Activated CD4-positive, alpha-beta T cell treated with anti-CD3 and anti-CD28 coated beads, Interleukin-2, amount 50 U/mL, for 1 hour (primary cell): ENCODE data around the gene EXOC5.
"Not testable (repeated sequence)": the region's sequence is repeated elsewhere in the genome, so short reads cannot be mapped to it uniquely, and the experiment has no call there.

ENCODE experiments used
- DNase-seq: peaks from one replicate; pipeline ENCODE4 v3.0.0-alpha.2; 2020

The EXOC5 gene

GRCh38 chr14:57246933-57247657 lies 21.6 kb downstream of the EXOC5 start:
- DNase-seq = no peak

GRCh38 chr14:57245941-57246340 lies 22.8 kb downstream of the EXOC5 start:
- DNase-seq = no peak

GRCh38 chr14:57244106-57244505 lies 24.6 kb downstream of the EXOC5 start:
- no peak for DNase-seq

GRCh38 chr14:57243320-57243719 lies 25.4 kb downstream of the EXOC5 start:
- no peak for DNase-seq

- DNase-seq = not testable (repeated sequence)
These were observed 28.6 kb downstream of the EXOC5 start for GRCh38 chr14:57240115-57240514.

GRCh38 chr14:57232006-57232405 lies 36.7 kb downstream of the EXOC5 start:
- DNase-seq = no peak

- not testable (repeated sequence) for DNase-seq
These were observed 40.4 kb downstream of the EXOC5 start for GRCh38 chr14:57228320-57228719.

GRCh38 chr14:57227083-57227482 lies 41.6 kb downstream of the EXOC5 start:
- no peak for DNase-seq

- no peak for DNase-seq
These were observed 46.8 kb downstream of the EXOC5 start for GRCh38 chr14:57221931-57222330.

GRCh38 chr14:57212919-57213318 lies 55.8 kb downstream of the EXOC5 start:
- DNase-seq = no peak

- DNase-seq = no peak
These were observed 59.1 kb downstream of the EXOC5 start for GRCh38 chr14:57209561-57209960.

GRCh38 chr14:57205938-57206337 lies 62.8 kb downstream of the EXOC5 start:
- no peak for DNase-seq

GRCh38 chr14:57202672-57203071 lies 66.0 kb downstream of the EXOC5 start:
- DNase-seq = not testable (repeated sequence)

- no peak for DNase-seq
These were observed 68.8 kb downstream of the EXOC5 start for GRCh38 chr14:57199921-57200320.

GRCh38 chr14:57189070-57189469 lies 79.6 kb downstream of the EXOC5 start:
- DNase-seq = no peak

- DNase-seq = no peak
These were observed 85.8 kb downstream of the EXOC5 start for GRCh38 chr14:57182760-57183503.

- DNase-seq = no peak
These were observed 89.4 kb downstream of the EXOC5 start for GRCh38 chr14:57179273-57179672.

GRCh38 chr14:57174466-57174865 lies 94.2 kb downstream of the EXOC5 start:
- DNase-seq = no peak

- DNase-seq = no peak
These were observed 96.8 kb downstream of the EXOC5 start for GRCh38 chr14:57171903-57172302.

- DNase-seq = no peak
These were observed 97.3 kb downstream of the EXOC5 start for GRCh38 chr14:57171363-57171762.

- no peak for DNase-seq
These were observed 98.8 kb downstream of the EXOC5 start for GRCh38 chr14:57169901-57170300.

- DNase-seq = no peak
These were observed 100.5 kb downstream of the EXOC5 start for GRCh38 chr14:57168138-57168679.

- no peak for DNase-seq
These were observed 107.0 kb downstream of the EXOC5 start for GRCh38 chr14:57161583-57162234.

GRCh38 chr14:57160333-57160732 lies 108.4 kb downstream of the EXOC5 start:
- DNase-seq = no peak
